ENCODE data around the gene EXOC6.
"Not testable (repeated sequence)": the region's sequence is repeated elsewhere in the genome, so short reads cannot be mapped to it uniquely, and the experiment has no call there.

The EXOC6 gene

GRCh38 chr10:92880917-92881316, 32.6 kb downstream of the EXOC6 start:
- DNase-seq = no peak

- DNase-seq = no peak
Measured at GRCh38 chr10:92886334-92886961, 38.1 kb downstream of the EXOC6 start.

- no peak for DNase-seq
Measured at GRCh38 chr10:92890471-92890870, 42.2 kb downstream of the EXOC6 start.

GRCh38 chr10:92891885-92892690, 43.8 kb downstream of the EXOC6 start:
- no peak for DNase-seq

GRCh38 chr10:92892691-92893054, 44.4 kb downstream of the EXOC6 start:
- DNase-seq = no peak

- DNase-seq = no peak
Measured at GRCh38 chr10:92894081-92894655, 45.8 kb downstream of the EXOC6 start.

- DNase-seq = no peak
Measured at GRCh38 chr10:92897916-92898315, 49.6 kb downstream of the EXOC6 start.

- peak; percentile 80 for DNase-seq
Measured at GRCh38 chr10:92901819-92902251, 53.5 kb downstream of the EXOC6 start.

- DNase-seq = no peak
Measured at GRCh38 chr10:92903633-92904032, 55.3 kb downstream of the EXOC6 start.

- no peak for DNase-seq
Measured at GRCh38 chr10:92907280-92907679, 59.0 kb downstream of the EXOC6 start.

GRCh38 chr10:92912631-92913030, 64.3 kb downstream of the EXOC6 start:
- not testable (repeated sequence) for DNase-seq

- DNase-seq = no peak
Measured at GRCh38 chr10:92913973-92914372, 65.7 kb downstream of the EXOC6 start.

- DNase-seq = peak; percentile 55
Measured at GRCh38 chr10:92914478-92915325, 66.4 kb downstream of the EXOC6 start.

GRCh38 chr10:92915892-92916291, 67.6 kb downstream of the EXOC6 start:
- no peak for DNase-seq

GRCh38 chr10:92916433-92916832, 68.1 kb downstream of the EXOC6 start:
- DNase-seq = no peak

- DNase-seq = no peak
Measured at GRCh38 chr10:92918603-92919002, 70.3 kb downstream of the EXOC6 start.

- no peak for DNase-seq
Measured at GRCh38 chr10:92920866-92921265, 72.5 kb downstream of the EXOC6 start.

- no peak for DNase-seq
Measured at GRCh38 chr10:92923416-92923815, 75.1 kb downstream of the EXOC6 start.

GRCh38 chr10:92929896-92930295, 81.6 kb downstream of the EXOC6 start:
- DNase-seq = no peak

GRCh38 chr10:92931597-92931996, 83.3 kb downstream of the EXOC6 start:
- no peak for DNase-seq

- no peak for DNase-seq
Measured at GRCh38 chr10:92937876-92938275, 89.6 kb downstream of the EXOC6 start.

- DNase-seq = no peak
Measured at GRCh38 chr10:92938841-92939240, 90.5 kb downstream of the EXOC6 start.

GRCh38 chr10:92942226-92942625, 93.9 kb downstream of the EXOC6 start:
- DNase-seq = no peak

Data from CD4-positive, alpha-beta T cell treated with Interleukin-12 subunit alpha and Interleukin-12 subunit beta, for 1 hour (primary cell).